ENCODE results near the gene UBL3.

DNA sequence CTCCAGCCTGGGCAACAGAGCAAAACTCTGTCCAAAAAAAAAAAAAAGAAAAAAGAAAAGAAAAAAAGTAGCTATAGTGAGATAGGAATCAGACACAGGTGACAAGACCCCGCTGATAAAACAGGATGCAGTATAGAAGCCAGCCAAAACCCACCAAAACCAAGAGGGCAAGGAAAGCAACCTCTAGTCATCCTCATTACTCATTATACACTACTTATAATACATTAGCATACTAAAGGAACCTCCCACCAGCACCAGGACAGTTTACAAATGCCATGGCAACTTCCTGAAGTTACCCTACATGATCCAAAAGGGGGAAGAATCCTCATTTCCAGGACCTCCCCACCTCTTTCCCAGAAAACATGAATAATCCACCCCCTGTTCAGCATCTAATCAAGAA is 35.6 kb upstream of the UBL3 start:
- TF ChIP-seq POLR2A (IDR thresholded peaks at IDR 0.05; ENCODE audit: low read depth, low read length), result no peak
- no peak for TF ChIP-seq TAF1 (IDR thresholded peaks at IDR 0.05; ENCODE audit: borderline replicate concordance, low read depth, low read length)
- no peak for TF ChIP-seq POLR2AphosphoS5 (IDR thresholded peaks at IDR 0.05; ENCODE audit: low read depth, low read length)
